Measurements from ENCODE around the gene PXDN. TPM values are rescaled to one million over a fixed set of nuclear protein-coding genes. Genes with fewer than 3 reads are reported as not detected.

PXDN gene, protein sequence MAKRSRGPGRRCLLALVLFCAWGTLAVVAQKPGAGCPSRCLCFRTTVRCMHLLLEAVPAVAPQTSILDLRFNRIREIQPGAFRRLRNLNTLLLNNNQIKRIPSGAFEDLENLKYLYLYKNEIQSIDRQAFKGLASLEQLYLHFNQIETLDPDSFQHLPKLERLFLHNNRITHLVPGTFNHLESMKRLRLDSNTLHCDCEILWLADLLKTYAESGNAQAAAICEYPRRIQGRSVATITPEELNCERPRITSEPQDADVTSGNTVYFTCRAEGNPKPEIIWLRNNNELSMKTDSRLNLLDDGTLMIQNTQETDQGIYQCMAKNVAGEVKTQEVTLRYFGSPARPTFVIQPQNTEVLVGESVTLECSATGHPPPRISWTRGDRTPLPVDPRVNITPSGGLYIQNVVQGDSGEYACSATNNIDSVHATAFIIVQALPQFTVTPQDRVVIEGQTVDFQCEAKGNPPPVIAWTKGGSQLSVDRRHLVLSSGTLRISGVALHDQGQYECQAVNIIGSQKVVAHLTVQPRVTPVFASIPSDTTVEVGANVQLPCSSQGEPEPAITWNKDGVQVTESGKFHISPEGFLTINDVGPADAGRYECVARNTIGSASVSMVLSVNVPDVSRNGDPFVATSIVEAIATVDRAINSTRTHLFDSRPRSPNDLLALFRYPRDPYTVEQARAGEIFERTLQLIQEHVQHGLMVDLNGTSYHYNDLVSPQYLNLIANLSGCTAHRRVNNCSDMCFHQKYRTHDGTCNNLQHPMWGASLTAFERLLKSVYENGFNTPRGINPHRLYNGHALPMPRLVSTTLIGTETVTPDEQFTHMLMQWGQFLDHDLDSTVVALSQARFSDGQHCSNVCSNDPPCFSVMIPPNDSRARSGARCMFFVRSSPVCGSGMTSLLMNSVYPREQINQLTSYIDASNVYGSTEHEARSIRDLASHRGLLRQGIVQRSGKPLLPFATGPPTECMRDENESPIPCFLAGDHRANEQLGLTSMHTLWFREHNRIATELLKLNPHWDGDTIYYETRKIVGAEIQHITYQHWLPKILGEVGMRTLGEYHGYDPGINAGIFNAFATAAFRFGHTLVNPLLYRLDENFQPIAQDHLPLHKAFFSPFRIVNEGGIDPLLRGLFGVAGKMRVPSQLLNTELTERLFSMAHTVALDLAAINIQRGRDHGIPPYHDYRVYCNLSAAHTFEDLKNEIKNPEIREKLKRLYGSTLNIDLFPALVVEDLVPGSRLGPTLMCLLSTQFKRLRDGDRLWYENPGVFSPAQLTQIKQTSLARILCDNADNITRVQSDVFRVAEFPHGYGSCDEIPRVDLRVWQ (N-terminal part only)
- total RNA-seq = 36.7 and 118 TPM in 2 replicates

DNA sequence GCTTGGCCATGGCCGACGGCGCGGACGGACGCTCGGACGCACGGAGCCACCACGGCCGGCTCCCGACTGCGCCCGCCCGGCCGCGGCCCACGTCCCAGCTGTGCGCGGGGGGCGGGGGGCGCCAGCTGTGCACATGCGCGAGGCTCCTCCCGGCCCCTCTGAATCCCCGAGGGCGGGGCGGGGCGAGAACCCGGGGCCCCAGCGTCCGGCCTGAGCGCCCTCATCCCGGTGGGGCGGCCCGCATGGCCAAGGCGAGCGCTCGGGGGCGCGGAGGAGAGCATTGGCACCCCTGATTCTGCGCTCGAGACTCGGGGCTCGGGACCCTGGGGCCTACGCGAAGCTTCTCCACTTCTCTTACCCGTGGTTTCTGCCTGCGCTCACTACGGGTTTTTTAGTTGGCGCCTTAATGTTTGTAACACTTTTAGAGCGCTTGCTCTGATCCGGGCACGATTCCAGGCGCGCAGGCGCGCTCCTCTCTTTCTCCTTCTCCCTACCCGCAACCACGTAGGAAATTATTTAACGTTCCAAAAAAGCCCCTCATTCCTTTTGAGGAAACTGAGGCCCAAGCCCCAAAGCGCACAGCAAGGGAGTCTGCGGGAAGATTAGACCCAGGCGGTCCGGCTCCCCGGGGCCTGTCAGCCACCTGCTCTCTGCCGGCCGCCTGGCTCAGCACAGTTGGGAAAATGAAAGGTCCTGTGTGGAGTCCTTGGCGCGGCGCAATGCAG, at the start of gene PXDN:
Gene PXDN, minus strand, starts transcription at position 70 of the 725 bp plus-strand sequence. Its CDS starts 60 bp downstream, at position 10.

